Kidney epithelial cell (primary cell): Measurements from ENCODE around the gene TIMP2. TPM values are rescaled to one million over a fixed set of nuclear protein-coding genes. Genes with fewer than 3 reads are reported as not detected.
"Not testable (repeated sequence)": the region's sequence is repeated elsewhere in the genome, so short reads cannot be mapped to it uniquely, and the experiment has no call there.

Source experiments
- DNase-seq: peaks from one replicate; pipeline ENCODE4 v3.0.0-alpha.2; 2010; ENCODE audit warnings: low read depth
- H3K27me3 ChIP-seq: 2 replicates; pipeline ENCODE4 v1.6.0; 2011; ENCODE audit warnings: low read length; ENCODE audit not compliant: control insufficient read depth, insufficient read depth
- H3K36me3 ChIP-seq: 2 replicates; pipeline ENCODE4 v1.5.1; 2011; ENCODE audit warnings: low read length; ENCODE audit not compliant: control insufficient read depth, insufficient read depth
- H3K4me3 ChIP-seq: 2 replicates; pipeline ENCODE4 v1.5.1; 2011; ENCODE audit warnings: low read depth, mild to moderate bottlenecking, control low read depth, low read length
- CTCF ChIP-seq: IDR thresholded peaks from 2 replicates; pipeline ENCODE4 v1.5.1; 2011; ENCODE audit warnings: mild to moderate bottlenecking, moderate library complexity, low read length, control low read depth, inconsistent platforms; ENCODE audit not compliant: insufficient read depth, poor library complexity, severe bottlenecking
- total RNA-seq: library from RNA; depleted of rRNA; stranded (reverse); fragments of >200 nt; gene quantifications from 2 replicates; pipeline ENCODE4 v1.2.3, GENCODE V29; 2015

TIMP2 gene
- total RNA-seq, 1 donor from 2014 or later: 130 TPM

DNA sequence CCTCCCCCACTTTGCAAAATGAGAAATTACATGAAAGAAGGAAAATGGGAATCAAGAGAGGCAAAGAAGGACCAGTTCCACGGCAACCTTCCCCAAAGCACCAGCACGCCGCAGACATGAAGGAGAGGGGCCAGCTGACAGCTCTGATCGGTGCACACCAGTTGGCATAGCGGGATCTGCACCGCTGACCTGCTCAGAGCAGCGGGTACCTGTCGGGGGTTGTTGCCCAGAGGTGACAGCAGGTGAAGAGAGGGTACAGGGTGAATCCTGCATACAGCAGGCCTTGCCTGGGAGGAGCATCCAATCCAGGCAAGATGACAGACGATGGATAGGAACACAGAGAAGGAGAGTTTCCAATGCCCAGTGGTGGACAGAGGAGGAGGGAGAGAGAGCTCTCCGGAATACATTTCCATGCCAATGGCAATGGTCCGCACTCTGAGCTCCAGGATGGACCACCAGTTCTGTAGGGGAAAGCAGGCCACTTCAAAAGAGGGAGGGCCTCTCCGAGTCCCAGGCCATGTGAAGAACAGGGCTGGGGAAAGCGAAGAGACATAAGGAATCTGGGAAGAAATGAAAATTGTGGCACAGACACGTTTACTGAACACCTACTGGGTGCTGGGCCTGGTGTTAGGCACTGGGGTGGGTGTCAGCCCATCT is 46.2 kb downstream of the TIMP2 start:
- no peak for DNase-seq
- no peak overlapping the region for H3K4me3 ChIP-seq

GRCh38 chr17:78878261-78878660 is 46.9 kb downstream of the TIMP2 start:
- TF ChIP-seq CTCF: no peak
- no peak for DNase-seq

More for the DNA sequence above, 46.2 kb downstream of the TIMP2 start:
- no peaks in the 10 kb centered on the region for H3K27me3 ChIP-seq
- no peak for TF ChIP-seq CTCF
- H3K36me3 ChIP-seq: no peaks in the 10 kb centered on the region

GRCh38 chr17:78876954-78877517 is 48.2 kb downstream of the TIMP2 start:
- not testable (repeated sequence) for H3K4me3 ChIP-seq, H3K27me3 ChIP-seq, H3K36me3 ChIP-seq, DNase-seq

More at GRCh38 chr17:78878261-78878660, 46.9 kb downstream of the TIMP2 start:
- Histone ChIP-seq H3K36me3 (no peaks in the 10 kb centered on the region), H3K27me3 (no peaks in the 10 kb centered on the region), H3K4me3 (no peak overlapping the region)

- H3K36me3 ChIP-seq: no peaks in the 10 kb centered on the region
- DNase-seq: no peak
- H3K4me3 ChIP-seq: no peak overlapping the region
- no peaks in the 10 kb centered on the region for H3K27me3 ChIP-seq
- TF ChIP-seq CTCF: no peak
Observed at GRCh38 chr17:78876094-78876597, 49.0 kb downstream of the TIMP2 start.

DNA sequence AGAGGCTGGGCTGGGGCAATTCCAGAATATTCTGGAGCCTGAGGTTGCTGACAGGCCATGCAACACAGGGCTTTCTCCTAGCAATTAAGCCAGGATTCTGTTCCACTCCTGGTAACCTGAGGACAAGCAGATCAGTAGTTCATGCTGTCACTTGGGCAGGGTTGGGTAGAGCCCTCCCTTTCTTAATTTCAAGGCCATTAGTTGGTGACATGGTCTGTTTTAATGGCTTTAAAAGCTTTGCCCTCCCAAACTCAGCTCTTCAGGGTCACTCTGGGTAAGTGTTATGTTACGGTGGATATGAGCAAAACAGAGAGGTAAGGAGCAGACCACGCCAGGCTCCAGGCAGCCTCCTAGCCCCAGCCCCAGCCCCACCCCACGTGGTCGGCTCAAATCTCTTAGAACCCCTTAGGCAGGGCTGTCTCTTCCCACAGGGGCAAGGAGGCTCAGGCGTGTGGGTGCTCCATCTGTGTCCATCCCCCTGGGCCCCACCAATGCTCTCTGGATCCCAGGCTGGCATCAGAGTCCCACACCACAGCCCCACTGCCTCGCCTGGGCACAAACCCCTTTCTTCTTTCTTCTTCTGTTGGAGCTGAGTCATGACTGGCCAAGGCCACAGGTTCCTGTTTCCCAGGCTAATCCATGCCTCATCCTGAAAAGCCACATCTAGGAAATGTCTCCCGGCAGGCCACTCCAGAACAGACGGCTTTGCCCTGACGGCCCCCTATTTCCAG is 49.7 kb downstream of the TIMP2 start:
- H3K4me3 ChIP-seq: no peak overlapping the region
- TF ChIP-seq CTCF: no peak
- peak; percentile 41 for DNase-seq
- no peaks in the 10 kb centered on the region for H3K36me3 ChIP-seq
- no peaks in the 10 kb centered on the region for H3K27me3 ChIP-seq
